Fibroblast of lung (primary cell): ENCODE data around the gene KPNA6.

Source experiments
- CTCF ChIP-seq, 2 donors: IDR thresholded peaks in 1 of 2; conservative IDR thresholded peaks in 1 of 2; 1 replicate in 1 of 2; 2 replicates in 1 of 2; pipeline ENCODE4 v1.5.1; 2011 to 2012; ENCODE audit warnings: low read length in 2 of 2, control low read depth in 1 of 2, inconsistent platforms in 1 of 2, low read depth in 1 of 2, mild to moderate bottlenecking in 1 of 2
- EZH2 ChIP-seq: IDR thresholded peaks from 2 replicates; pipeline ENCODE4 v1.5.1; 2012; ENCODE audit warnings: low read length, control low read depth, mild to moderate bottlenecking; ENCODE audit errors: missing control alignments

DNA sequence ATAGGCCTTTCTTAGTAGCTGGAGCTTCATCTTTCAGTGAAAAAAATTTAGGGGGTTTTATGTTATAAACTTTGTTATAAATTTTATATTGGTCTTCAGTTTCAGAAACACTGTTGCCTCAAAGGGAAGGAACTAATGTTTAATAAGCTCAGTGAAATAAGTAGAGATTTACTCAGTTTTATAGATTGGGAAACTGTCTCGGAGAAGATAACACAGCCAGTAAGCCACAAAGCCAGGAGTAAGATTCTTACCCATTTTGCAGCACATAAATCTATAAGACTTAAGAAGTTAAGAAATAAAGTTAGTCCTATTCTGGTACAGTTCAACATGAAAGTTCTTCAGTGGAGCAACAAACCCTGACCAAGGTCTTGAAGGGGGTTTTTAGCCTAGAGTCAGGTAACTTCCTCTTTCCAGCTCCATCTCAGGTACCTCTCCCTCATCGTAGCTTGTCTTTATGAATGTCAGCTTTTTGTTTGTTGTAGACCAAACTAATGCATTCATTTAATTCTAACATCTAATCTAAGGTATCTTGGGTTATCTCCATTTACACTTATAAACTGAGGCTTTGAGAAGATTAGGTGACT is 3.3 kb downstream of the KPNA6 start:
- no peak for TF ChIP-seq CTCF (conservative IDR thresholded peaks at IDR 0.05 in 1 of 2, IDR thresholded peaks at IDR 0.05 in 1 of 2; ENCODE audit: low read depth in 1 of 2, low read length in 2 of 2)
- no peak for TF ChIP-seq EZH2
